Cardiac septum (tissue), 1 donor: ENCODE results near the gene GALNT16. TPM values are rescaled to one million over a fixed set of nuclear protein-coding genes. Genes with fewer than 3 reads are reported as not detected.
A peak's percentile ranks its signal among the peaks of the same experiment; 100 is the strongest.

ENCODE experiments used
- DNase-seq: peaks from one replicate; pipeline ENCODE4 v3.0.0-alpha.2; 2020; ENCODE audit warnings: low spot score
- intact Hi-C: fragments of 100-400 bp; cut with DNase I; formaldehyde crosslinking; loops from one replicate; pipeline ENCODE4 v1.14.0; 2022
- total RNA-seq: library from RNA; stranded (reverse); fragmentation: NEBNext Ultra II Directional; extraction: Animal tissue kit (Norgen Biotek cat#: 25700); gene quantifications from one replicate; pipeline ENCODE4 v1.2.1, GENCODE V29; 2021
- donor health status: DM: no; HTN: no; CAD: no.

The GALNT16 gene
- total RNA-seq, 1 donor from 2014 or later, result 25.8 TPM

DNA sequence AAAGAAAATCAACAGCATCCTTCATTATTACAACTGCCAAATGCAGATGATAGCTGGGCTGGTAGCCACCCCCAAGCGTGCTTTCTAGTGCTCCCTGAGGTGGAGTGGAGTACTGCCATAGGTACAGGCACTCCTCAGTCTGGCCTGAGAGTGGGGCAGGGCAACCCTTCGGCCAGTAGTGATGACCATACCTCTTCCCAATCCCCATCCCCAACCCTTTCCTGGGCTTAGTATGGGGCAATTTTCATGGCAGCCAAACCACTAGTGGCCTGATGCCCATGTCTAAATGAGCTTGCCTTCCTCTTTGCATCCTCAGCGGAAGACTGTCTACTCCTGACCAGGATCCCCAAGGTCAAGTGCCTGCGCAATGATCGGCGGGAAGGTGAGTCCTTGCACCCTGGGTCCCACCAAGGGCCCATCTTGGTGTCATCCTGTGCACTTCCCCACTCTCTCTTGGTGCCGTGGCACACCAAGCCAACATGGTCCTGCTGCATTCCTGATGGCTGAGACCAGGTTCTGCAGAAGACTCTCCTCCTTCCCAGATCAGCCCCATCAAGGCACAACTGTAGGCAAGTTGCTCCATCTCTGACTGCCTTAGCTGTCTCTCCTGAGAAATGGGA, 65.8 kb downstream of the GALNT16 start:
- intact Hi-C loops, result no loop called here
- DNase-seq, result peak; percentile 63

GRCh38 chr14:69326611-69327010, 66.7 kb downstream of the GALNT16 start:
- DNase-seq, result peak; percentile 38
- intact Hi-C loops, result no loop called here

DNA sequence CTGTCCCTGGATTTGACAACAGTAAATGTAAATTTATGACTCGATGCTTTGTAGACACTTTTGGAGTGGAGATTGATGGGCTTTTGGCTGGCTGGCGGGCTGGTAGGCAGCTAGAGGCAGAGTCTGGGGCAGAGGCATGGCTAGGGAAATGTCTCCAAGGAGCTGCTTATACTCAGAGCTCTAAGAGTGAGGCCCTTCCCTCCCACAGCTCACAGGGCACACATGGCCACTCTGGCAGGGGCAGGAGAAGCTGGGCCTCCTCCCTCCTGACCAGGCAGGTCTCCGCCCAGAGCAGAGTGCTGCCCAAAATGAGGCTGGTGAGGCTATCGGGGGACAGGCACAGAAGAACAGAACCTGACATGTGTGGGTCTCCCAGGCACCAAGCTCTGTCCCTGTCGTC, 67.5 kb downstream of the GALNT16 start:
- intact Hi-C loops, result no loop called here

DNA sequence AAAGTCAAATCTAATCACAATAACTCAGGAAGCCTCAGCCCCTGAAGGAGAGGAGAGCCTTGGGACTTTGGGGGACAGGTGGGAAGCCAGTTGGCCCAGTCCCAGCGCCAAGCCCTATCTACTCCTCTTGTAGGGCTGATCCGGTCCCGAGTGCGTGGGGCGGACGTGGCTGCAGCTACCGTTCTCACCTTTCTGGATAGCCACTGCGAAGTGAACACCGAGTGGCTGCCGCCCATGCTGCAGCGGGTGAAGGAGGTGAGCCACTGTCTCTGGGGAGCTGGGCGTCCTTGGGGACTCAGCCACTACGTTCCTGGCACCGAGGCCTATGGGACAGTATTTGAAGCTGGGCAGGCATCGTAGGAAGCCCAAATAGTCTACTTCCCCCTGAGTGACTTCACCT, 68.4 kb downstream of the GALNT16 start:
- intact Hi-C loops, result no loop called here
- DNase-seq, result peak; percentile 44

More for the DNA sequence above, 67.5 kb downstream of the GALNT16 start:
- peak; percentile 36 for DNase-seq

DNA sequence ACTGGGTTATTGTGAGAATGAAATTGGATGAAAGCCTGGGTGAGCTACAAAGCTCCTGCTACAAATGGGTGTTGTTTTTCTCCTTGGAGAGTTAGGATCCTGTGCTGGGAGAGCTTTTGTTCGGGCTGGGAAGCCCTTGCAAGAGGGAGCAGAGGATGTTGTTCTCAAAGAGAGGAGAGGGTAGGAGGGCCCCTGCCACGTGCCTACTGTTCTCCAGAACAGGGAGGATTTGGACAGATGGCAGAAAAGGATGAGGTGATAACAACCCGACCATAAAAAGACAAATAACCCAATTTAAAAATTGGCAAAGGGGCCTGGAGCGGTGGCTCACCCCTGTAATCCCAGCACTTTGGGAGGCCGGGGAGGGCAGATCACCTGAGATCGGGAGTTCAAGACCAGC, 68.8 kb downstream of the GALNT16 start:
- intact Hi-C loops, result no loop called here
- no peak for DNase-seq

- no peak for DNase-seq
- intact Hi-C loops, result no loop called here
Measured at GRCh38 chr14:69331206-69331605, 71.2 kb downstream of the GALNT16 start.

DNA sequence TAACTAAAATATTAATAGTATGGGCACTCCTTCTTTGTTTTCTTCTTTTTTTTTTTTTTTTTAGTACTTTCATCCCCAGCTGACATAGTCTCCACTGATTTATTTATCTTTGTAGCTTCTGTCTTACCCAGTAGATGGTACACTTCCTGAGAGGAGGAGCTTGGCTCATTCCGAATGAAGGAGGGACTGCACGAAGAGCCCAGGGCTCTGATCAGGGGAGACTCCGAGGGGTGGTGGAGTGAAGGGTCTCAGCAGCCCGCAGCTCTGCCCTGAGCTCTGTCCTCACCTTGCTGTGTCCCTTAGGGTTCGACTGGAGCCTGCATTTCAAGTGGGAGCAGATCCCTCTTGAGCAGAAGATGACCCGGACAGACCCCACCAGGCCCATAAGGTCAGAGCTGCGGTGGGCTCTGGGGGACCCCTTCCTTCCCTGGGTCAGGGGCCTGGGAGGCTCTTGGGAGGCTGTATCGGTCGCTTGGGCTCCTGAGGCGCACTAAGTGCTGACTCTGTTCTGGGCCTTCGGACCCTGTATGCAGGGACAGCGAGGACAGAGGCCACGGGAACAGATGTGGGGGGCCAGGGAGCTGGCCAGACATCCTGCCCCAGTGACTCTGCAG, 72.9 kb downstream of the GALNT16 start:
- intact Hi-C loops, result no loop called here
- no peak for DNase-seq

DNA sequence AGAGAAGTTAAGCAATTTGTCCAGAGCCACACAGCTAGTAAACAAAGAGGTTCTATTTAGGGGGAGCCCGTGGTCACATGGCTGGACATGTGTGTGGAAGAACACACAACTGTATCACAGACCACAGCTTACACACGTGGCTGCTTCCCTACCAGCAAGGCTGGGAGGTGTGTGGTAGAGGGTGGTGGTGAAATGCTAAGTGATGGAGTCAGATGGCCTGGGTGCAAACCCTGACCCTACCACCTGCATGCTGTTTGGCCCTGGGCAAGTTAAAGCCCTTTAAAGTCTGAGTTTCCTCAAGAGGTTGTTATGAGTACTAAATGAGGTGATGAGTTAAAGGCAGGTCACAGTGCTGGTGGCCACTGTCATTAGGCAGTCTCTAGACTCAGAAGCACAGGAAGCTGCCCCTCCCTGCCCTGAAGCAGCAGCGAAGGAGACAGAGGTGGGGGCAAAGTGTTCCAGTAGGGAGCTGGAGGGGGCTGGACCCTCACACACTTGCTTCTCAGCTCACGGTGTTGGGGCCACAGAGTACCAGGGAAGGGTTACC, 73.9 kb downstream of the GALNT16 start:
- intact Hi-C loops, result no loop called here
- DNase-seq, result no peak

DNA sequence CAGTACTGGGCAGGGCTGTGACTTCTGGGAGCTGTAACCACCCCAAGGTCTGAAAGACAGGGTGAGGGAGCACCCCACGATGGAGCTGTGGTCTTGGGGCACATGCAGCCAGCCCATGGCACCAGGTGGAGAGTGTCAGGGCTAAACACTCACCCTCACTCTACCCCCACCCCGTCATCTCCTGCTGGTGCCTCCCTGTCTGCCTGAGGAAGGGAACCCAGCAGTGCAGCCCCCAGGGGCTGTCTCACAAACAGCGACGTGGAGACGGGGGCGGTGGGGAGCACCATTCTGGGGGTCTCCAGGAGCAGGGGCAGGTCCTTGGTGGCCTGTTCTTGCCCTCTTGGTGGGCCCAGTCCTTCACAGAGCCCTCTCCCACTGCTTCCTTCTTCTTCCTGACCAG, 74.6 kb downstream of the GALNT16 start:
- DNase-seq, result no peak
- intact Hi-C loops, result no loop called here

DNA sequence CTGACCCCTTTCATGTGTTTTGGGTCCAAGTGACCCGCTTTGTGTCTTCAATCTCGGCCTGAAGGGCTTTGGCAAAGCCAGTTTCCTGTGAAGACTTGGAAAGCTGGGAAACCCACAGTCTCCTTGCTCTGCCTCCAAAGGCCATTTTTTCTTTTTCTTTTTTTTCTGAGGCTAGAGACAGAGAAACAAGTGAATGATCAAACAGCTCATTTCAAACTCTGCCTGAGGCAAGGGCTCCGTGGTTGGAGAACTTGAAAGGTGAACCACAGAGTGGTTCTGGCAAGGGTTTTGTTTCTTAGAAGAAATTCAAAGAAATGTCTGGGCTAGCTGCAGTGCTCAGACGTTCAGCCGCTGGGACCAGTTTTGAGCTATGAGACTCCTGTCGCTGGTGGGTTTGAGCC, 75.4 kb downstream of the GALNT16 start:
- intact Hi-C loops, result no loop called here
- no peak for DNase-seq

- intact Hi-C loops, result no loop called here
- no peak for DNase-seq
Measured at GRCh38 chr14:69337984-69338383, 78.0 kb downstream of the GALNT16 start.

DNA sequence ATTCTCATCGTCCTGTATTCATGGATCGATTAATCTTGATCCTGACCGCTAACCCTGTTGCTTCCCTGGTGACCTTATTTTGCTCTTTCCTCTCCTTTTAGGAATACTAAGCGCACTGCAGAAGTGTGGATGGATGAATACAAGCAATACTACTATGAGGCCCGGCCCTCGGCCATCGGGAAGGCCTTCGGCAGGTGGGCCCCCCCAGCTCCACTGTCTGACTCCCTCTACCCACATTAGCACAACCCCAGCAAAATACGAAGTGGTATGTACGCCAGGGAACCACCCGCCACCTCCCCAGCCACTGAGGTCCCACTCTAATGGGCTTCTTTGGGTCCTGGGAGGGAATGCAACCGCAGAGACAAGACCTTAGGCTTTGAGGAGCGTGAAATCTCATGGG, 79.5 kb downstream of the GALNT16 start:
- no peak for DNase-seq
- intact Hi-C loops, result no loop called here

GRCh38 chr14:69342928-69343525, 83.1 kb downstream of the GALNT16 start:
- DNase-seq, result no peak
- intact Hi-C loops, result no loop called here

GRCh38 chr14:69344171-69344570, 84.2 kb downstream of the GALNT16 start:
- no peak for DNase-seq
- intact Hi-C loops, result no loop called here

DNA sequence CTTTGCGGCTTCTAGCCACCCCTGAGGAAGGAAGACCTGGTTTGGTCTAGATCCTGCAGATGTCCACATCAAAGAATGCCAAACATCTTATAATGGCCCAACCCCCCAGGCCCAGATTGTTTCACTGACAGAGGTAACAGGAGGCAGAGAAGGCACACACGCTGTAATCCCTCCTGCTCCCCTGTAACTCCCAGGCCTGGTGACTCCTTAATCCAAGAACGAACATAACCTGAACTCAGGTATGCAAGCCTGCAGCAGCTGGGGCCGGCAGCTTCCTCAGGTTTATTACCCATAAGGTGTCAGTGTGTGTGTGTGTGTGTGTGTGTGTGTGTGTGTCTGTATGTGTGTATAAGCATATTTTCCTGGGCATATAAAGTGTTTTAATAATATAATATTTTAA, 85.4 kb downstream of the GALNT16 start:
- DNase-seq, result no peak
- intact Hi-C loops, result loop anchor here (5.0 kb wide), 1 partner anchor 83 kb away; the partner anchor contains the start of gene GALNT16

- intact Hi-C loops, result loop anchor here (5.0 kb wide), 1 partner anchor 84 kb away; the partner anchor contains the start of gene GALNT16
- DNase-seq, result no peak
Measured at GRCh38 chr14:69346710-69347109, 86.8 kb downstream of the GALNT16 start.

DNA sequence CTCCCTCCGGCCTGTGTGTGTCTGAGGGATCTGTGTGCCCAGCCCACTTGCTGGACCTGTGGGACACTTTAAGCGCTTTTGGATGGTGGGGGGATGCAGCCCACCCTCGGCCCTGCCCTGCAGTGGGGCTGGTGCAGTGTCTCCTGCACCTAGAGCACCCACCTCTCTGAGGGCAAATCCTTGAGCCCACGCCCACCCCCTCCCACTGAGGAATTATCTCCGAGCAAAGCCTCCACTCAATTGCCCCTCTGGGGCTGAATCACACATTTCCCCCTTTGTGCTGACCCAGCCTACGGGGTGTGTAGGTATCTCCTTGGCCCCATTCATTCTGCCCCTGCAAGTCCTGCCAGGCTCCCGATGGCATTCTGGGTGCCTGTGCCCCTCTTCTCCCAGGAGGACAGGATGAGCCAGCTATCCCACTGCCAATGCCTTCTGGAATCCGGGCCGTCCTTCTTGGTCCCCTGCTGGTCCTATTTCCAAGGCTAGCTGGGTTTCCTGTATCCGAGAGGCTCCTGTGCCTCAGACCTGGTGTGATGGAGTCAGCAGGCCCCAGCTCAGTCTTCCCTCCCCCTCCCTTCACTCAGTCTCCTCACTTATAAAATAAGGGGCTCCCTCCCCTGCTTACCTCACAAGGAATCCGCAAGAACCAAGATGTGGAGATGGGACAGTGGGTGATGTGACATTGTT, 89.3 kb downstream of the GALNT16 start:
- intact Hi-C loops, result loop anchor here (5.0 kb wide), 1 partner anchor 87 kb away; the partner anchor contains the start of gene GALNT16
- no peak for DNase-seq

GRCh38 chr14:69350892-69351291, 90.9 kb downstream of the GALNT16 start:
- DNase-seq, result no peak
- intact Hi-C loops, result no loop called here

GRCh38 chr14:69351385-69351784, 91.4 kb downstream of the GALNT16 start:
- DNase-seq, result no peak
- intact Hi-C loops, result no loop called here

- DNase-seq, result no peak
- intact Hi-C loops, result no loop called here
Measured at GRCh38 chr14:69351911-69352310, 92.0 kb downstream of the GALNT16 start.
